Fibroblast of skin of scalp (primary cell): ENCODE measurements around the gene ACTA2.

Experiments
- DNase-seq: peaks from one replicate; pipeline ENCODE4 v3.0.0-alpha.2; 2013

The ACTA2 gene

GRCh38 chr10:88890681-88891381 lies 61.7 kb downstream of the ACTA2 start:
- DNase-seq, result peak; percentile 40

GRCh38 chr10:88889559-88890337 lies 62.8 kb downstream of the ACTA2 start:
- DNase-seq, result no peak

GRCh38 chr10:88888810-88889445 lies 63.6 kb downstream of the ACTA2 start:
- no peak for DNase-seq

- no peak for DNase-seq
Observed at GRCh38 chr10:88886557-88886956, 66.0 kb downstream of the ACTA2 start.
